Stimulated activated CD4-positive, alpha-beta T cell treated with anti-CD3 and anti-CD28 coated beads, Interleukin-1b, Interleukin-23, amount 100 ng/mL, for 1 hour (primary cell): ENCODE measurements around the gene ARID3B.
A peak's percentile ranks its signal among the peaks of the same experiment; 100 is the strongest.
"Not testable (repeated sequence)": the region's sequence is repeated elsewhere in the genome, so short reads cannot be mapped to it uniquely, and the experiment has no call there.

Source experiments
- DNase-seq, 2 donors: peaks; one replicate each; pipeline ENCODE4 v3.0.0-alpha.2; 2020; ENCODE audit warnings: low read depth in 2 of 2

The ARID3B gene

DNA sequence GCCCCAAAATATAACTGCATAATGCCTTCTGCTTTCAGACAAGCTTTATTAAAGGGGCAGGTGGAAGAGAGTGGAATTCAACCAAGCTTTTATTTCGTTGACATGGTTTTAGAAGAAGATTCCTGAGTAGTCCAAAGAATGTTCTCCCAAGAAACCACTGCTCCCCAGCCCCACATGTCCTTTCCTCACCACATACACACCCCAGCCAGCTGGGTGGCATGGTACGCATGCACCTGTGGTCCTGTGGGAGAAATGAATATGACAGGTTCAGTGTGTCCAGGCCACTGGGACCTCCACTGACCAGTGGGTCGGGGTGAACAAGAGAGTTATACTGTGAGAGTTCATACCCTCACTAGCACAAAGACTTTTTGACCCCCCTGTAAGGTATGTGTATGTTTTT is 30.2 kb downstream of the ARID3B start:
- no peak for DNase-seq

GRCh38 chr15:74573987-74574386 is 33.0 kb downstream of the ARID3B start:
- no peak for DNase-seq

GRCh38 chr15:74578496-74578994 is 37.5 kb downstream of the ARID3B start:
- DNase-seq = no peak

- DNase-seq = no peak
Measured at GRCh38 chr15:74579001-74579400, 38.0 kb downstream of the ARID3B start.

DNA sequence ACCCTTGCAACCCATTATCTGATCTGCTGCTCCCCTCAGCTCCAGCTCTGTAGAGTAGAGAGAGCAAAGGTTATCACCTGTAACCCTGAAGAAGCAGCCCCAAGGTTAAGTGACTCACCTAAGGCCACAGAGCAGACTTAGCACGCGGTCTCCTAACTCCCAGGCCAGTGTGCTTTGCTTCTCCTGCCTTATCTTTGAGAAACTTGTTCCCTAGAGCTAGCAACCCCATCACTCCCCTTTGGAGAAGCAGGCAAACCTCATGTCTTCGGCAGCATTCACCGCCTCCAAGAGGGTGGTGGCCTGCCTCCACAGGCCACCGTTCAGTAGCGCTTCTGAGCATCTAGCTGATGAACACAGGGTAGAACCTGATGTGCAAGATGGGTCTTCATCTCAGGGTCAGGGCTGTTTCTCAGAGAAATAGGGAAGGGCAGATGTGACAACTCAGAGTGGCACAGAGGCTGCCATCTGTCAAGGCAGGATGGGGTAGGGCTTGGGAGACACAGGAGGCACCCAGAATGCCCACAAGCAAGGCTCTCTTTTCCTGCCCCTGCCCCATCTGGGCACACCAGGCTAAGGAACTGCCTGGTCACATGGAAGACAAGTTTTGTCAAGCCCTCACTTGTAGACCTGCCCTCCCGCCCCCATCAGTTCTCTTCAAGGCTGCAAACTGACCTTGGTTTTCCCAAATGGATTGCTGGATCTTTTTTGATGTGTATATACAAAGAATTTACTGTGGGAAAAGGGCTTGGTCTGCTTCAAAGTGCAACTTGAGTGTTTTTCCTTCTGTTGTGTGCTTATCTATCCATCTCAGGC is 39.7 kb downstream of the ARID3B start:
- DNase-seq = no peak

DNA sequence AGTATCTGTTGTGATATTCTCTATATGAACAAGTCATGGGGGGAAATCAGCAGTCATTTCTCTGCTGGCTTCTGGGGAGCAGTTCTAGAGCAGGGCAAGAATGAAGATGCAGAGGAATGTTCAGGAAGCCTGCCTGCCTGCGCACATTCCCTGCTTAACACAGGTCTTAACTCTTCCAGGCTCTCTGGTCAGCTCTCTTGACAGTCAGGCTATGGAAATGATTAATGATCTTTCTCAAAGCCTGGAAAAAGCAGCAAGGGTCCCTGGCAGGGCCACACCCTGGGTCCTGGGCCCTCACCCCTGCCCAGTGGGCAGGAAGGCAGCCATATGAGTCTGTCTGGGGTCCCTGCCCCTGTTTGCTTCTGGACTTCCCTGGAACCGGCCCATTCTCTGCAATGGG is 43.2 kb downstream of the ARID3B start:
- DNase-seq = no peak

GRCh38 chr15:74584779-74585178 is 43.8 kb downstream of the ARID3B start:
- DNase-seq = no peak

DNA sequence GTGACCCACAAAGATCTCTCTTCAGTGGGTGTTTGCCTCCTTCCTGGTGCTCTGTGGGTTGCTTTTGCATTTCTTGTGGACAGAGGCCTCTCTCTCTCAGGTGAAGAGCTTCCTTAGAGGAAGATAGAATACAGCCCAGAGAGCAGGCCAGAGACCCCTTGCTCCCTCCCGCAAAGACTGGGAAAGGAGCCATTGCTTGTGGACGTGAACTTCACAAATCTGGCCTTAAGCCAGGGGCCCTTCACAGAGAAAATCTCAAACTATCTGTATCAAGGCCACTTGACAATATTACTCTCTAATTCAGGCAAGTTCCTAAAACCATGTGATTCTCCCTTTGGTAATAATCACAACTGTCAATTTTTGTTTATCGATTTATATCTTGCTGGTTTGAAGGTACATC is 44.2 kb downstream of the ARID3B start:
- DNase-seq = no peak

- no peak for DNase-seq
Measured at GRCh38 chr15:74585857-74586256, 44.8 kb downstream of the ARID3B start.

GRCh38 chr15:74589826-74590225 is 48.8 kb downstream of the ARID3B start:
- DNase-seq = no peak

GRCh38 chr15:74592222-74592621 is 51.2 kb downstream of the ARID3B start:
- DNase-seq = no peak

GRCh38 chr15:74593122-74593521 is 52.1 kb downstream of the ARID3B start:
- DNase-seq = no peak

DNA sequence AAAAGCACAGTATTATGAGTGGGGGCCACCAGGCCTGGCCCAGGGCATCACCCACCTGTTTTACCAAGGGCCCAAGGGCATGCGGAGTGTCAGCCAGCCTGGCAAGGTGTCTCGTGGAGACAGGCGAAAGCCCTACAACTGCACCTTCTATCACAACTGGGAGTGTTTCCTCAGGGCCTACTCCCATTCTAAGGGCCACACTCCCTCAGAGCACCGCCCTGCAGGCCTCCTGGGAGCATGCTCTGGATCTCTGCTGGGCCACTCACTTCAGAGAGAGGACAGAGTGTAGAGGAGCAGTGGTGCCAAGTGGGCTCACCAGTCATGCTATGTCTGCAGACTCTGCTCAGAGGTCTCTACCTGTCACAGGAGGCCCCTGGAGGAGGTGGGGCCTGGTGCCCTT is 53.4 kb downstream of the ARID3B start:
- DNase-seq = no peak

- DNase-seq = no peak
Measured at GRCh38 chr15:74595271-74595670, 54.3 kb downstream of the ARID3B start.

- DNase-seq = not testable (repeated sequence)
Measured at GRCh38 chr15:74596736-74597135, 55.7 kb downstream of the ARID3B start.

DNA sequence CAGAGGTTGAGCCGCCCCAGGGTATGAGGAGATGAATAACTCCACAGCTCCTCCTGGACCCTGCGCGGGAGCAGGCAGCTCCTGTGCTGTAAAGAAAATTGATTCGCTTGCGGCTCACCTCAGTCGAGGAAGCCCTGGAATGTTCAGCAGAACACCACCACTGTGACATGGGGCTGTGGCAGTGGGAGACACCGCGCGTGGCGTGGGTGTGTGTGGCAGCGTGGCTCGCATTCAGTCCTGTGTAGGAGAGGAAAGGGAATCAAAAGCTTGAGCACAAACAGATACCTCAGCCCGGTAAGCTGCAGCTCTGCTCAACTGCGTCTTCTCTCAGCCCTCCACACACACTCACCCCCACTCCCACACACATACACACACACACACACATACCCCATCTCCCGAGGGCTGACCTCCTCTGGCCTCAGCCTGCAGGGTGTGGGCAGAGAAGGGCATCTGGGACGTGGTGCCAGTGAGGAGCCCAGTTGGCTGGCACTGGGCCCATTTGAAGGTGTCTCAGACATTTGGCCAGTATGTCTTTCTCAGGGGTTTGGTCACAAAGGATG is 56.2 kb downstream of the ARID3B start:
- not testable (repeated sequence) for DNase-seq

GRCh38 chr15:74598126-74598842 is 57.3 kb downstream of the ARID3B start:
- peak; percentile 66 for DNase-seq

DNA sequence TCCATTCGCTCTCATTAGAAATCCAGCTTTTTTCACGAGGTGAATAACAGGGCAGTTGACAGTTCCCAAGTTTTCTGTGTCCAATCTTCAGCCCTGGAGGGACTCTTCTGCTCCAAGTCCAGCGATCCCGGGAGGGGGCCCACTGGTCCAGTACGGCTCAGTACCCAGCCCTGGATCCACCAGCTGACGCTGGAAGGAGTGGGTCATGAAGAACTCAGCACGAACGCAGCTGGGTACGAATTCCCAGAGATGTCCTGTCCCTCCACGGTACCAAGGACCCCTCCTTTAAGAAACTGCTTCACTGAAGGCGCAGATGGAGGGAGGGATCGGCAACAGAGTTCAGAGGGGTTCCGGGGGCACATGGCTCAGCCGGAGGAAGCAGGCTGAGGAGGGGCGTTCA is 58.1 kb downstream of the ARID3B start:
- DNase-seq = no peak

DNA sequence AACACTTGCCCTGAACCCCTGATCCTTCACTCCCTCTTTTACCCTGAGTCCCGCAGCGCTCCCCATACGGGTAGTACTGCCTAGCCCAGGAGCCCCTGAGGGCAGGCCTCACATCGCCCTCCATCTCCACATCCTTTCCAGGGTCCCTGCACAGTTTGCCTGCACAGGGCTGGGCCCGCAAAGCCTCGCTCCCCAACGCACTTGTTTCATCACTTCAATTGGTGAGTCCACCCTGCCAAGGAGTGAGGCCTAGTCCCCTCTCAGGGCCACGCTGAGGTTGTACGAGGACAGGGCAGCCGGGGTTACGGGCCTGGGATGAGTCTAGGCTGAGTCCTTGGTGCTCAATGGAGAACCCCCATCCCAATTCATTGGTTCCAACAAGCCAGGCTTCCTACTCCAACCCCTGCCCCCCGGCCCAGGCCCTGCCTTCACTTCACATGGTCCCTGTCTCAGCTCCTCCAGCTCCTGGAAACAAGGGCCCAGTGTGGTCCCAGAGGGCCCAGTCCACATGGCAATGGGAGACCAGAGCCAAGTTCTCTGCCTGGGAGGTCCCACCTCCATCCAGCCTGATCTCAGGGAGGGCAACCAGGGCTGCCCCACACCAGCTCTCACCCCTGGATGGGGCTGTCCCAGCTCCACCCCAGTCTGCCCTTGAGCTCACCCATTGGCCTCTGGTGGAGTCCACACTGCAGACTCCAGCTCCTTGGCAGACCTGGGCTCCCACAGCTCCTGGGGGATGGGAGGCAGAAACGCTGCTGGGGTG is 62.2 kb downstream of the ARID3B start:
- DNase-seq = no peak

GRCh38 chr15:74603789-74604705 is 63.0 kb downstream of the ARID3B start:
- DNase-seq = no peak
